Duodenal mucosa (tissue), 2 donors: Measurements from ENCODE around the gene KLF6.

Source experiments
- H3K27ac ChIP-seq: one replicate; pipeline ENCODE4 v1.7.0; 2013; ENCODE audit warnings: low read depth, low read length
- H3K27me3 ChIP-seq, 2 donors: one replicate each; pipeline ENCODE4 v1.7.0; 2013; ENCODE audit warnings: low read length in 2 of 2, control low read depth in 1 of 2; ENCODE audit not compliant: insufficient read depth in 2 of 2, control insufficient read depth in 1 of 2
- H3K36me3 ChIP-seq, 2 donors: one replicate each; pipeline ENCODE4 v1.7.0; 2013; ENCODE audit warnings: low read length in 2 of 2, control low read depth in 1 of 2; ENCODE audit not compliant: insufficient read depth in 2 of 2, control insufficient read depth in 1 of 2
- H3K4me1 ChIP-seq, 2 donors: one replicate each; pipeline ENCODE4 v1.7.0; 2013; ENCODE audit warnings: low read length in 2 of 2, control low read depth in 1 of 2; ENCODE audit not compliant: insufficient read depth in 2 of 2, control insufficient read depth in 1 of 2
- H3K4me3 ChIP-seq, 2 donors: one replicate each; pipeline ENCODE4 v1.7.0; 2013; ENCODE audit warnings: low read length in 2 of 2, low read depth in 1 of 2
- H3K9ac ChIP-seq, 2 donors: one replicate each; pipeline ENCODE4 v1.7.0; 2013; ENCODE audit warnings: low read length in 2 of 2, low read depth in 1 of 2
- H3K9me3 ChIP-seq, 2 donors: one replicate each; pipeline ENCODE4 v1.7.0; 2013; ENCODE audit warnings: low read length in 2 of 2, control low read depth in 1 of 2; ENCODE audit not compliant: control insufficient read depth in 1 of 2

Gene KLF6

DNA sequence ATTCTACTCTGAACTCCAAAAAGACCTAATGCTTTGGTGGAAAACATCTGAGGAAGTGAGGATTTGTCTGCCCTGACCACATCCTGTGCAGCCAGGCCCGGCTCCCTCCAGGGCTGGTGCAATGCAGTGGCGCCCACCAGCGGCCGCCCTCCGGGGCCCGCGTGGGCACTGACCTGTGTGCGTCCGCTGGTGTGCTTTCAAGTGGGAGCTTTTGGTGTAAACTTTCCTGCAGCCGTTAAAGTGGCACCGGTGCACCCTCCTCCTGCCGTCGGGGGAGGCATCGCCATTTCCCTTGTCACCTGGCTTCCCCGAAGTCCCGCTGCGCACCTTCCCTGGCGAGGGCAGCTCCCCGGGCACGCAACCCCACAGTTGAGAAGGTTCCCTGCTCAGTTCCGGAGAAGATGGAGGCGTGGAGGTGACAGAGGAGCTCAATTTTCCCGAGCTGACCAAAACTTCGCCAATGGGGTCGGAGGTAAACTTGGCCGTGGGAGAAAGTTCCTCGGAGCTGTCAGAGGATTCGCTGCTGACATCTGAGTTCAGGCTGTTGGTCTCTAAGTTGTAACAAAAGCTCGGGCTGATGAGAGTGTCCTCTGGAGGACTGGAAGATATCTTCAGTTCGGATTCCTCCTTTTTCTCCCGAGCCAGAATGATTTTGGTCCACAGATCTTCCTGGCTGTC lies 3.4 kb downstream of the KLF6 start:
- Histone ChIP-seq H3K4me3 (peak overlapping the region; percentile 78 to 94), H3K4me1 (peaks cover 40 to 59% of the 10 kb centered on the region in 2 donors), H3K27ac (peak overlapping the region; percentile 100), H3K36me3 (peaks cover 50 to 52% of the 10 kb centered on the region in 2 donors), H3K27me3 (no peaks in the 10 kb centered on the region), H3K9me3 (no peaks in the 10 kb centered on the region), H3K9ac (peak overlapping the region; percentile 89 to 100)

DNA sequence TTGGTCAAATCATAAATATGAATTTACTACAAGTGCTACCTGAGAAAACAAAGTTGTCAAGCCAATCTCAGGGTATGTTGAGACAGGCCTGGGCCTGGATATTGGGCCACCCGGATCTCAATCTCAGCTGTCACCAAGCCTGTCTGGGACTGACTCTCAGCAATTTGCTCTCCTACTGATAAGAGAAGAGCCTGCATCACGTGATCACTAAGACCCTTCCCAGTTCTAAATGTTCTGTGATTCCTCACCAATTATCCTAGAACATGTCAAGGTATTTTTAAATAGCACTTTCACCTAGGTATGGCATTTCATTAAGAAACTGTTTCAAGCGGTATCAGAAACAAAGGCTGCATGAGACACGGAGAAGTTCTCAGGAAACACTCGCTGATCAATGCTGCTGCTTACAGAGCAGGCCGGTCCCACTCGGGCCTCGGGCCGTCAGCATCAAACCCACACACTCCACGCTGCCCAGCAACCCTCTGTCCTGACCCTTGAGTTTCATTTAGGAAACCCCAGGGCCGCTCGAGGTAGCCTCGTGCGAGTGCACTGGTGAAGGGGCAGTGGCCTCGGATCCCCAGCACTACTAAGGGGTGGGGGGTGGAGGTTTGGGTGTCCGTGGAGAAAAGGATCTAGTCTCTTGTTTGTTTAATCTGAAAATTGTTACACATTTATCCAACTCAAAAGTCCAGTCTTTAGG lies 4.1 kb downstream of the KLF6 start:
- peaks cover 55 to 57% of the 10 kb centered on the region in 2 donors for H3K36me3 ChIP-seq
- peak overlapping the region; percentile 100 for H3K27ac ChIP-seq
- H3K9me3 ChIP-seq, result no peaks in the 10 kb centered on the region
- H3K4me3 ChIP-seq, result peak overlapping the region; percentile 78 to 94
- no peaks in the 10 kb centered on the region for H3K27me3 ChIP-seq
- H3K4me1 ChIP-seq, result peaks cover 40 to 58% of the 10 kb centered on the region in 2 donors
- H3K9ac ChIP-seq, result peak overlapping the region; percentile 89 to 100

DNA sequence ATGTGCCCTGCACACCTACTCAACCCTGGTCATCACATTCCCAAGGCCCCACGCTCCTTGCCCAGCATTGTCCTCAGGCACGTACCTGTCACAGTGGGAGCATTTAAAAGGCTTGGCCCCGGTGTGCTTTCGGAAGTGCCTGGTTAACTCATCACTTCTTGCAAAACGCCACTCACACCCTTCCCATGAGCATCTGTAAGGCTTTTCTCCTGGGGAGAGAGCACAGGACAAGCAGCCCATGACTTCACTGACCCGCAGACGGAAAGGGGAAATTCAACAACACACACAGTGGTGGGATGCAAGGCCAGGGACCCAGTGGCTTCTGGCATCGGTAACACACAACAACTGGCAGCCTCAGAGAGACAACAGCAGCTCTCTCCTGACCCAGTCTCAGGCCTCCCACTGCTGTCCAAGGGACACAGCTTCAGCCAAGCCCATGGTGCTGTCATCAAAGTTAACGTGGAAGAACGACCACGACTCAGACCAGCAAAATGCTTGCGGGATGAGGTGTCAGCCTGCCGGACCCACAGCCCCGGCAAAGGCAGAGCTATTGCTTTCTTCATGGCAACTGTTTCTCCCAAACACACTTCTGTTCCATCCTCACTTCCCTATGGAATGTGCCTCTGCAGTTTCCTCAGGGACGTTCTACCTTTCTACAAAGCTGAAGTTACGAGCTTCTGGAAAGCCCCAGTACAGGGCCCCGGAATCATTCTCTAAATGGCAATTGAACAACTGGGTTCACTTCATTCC lies 4.8 kb downstream of the KLF6 start:
- Histone ChIP-seq H3K9ac (peak overlapping the region; percentile 89 to 100), H3K36me3 (peaks cover 60 to 64% of the 10 kb centered on the region in 2 donors), H3K4me1 (peaks cover 40 to 65% of the 10 kb centered on the region in 2 donors), H3K27ac (peak overlapping the region; percentile 100), H3K4me3 (peak overlapping the region; percentile 78 to 94), H3K27me3 (no peaks in the 10 kb centered on the region), H3K9me3 (no peaks in the 10 kb centered on the region)

GRCh38 chr10:3779158-3779741 lies 5.8 kb downstream of the KLF6 start:
- H3K4me3 ChIP-seq, result peak overlapping the region in 1 of 2 donors; percentile 94
- peaks cover 63 to 72% of the 10 kb centered on the region in 2 donors for H3K36me3 ChIP-seq
- peak overlapping the region; percentile 89 to 100 for H3K9ac ChIP-seq
- H3K27ac ChIP-seq, result peak overlapping the region; percentile 46
- H3K9me3 ChIP-seq, result no peaks in the 10 kb centered on the region
- H3K4me1 ChIP-seq, result peaks cover 40 to 65% of the 10 kb centered on the region in 2 donors
- no peaks in the 10 kb centered on the region for H3K27me3 ChIP-seq

DNA sequence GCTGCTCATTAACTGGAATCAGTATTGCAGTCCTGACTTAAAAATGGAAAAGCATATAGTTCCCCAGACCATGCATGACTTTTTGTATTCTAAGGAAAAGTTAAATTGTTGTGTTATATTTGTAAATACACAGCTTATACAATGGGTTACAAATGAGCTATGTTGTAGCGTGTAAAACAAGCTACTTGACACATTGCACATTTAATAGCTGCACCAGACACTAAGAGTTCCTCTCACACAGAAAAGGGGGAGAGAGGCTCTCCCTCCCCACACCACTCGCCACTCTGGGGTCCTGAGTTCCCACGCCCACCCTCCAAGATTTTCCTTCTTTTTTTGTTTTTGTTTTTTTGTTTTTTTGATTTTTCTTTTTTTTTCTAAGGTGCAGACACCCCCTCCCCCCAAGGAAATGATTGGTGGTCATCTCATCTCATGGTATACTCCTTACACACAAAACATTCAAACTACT lies 6.3 kb downstream of the KLF6 start:
- Histone ChIP-seq H3K9me3 (no peaks in the 10 kb centered on the region), H3K36me3 (peaks cover 63 to 73% of the 10 kb centered on the region in 2 donors), H3K4me1 (peaks cover 40 to 65% of the 10 kb centered on the region in 2 donors), H3K27ac (peak overlapping the region; percentile 46), H3K9ac (peak overlapping the region in 1 of 2 donors; percentile 28), H3K27me3 (no peaks in the 10 kb centered on the region), H3K4me3 (peak overlapping the region in 1 of 2 donors; percentile 94)

- Histone ChIP-seq H3K27ac (peak overlapping the region; percentile 17), H3K9ac (peak overlapping the region in 1 of 2 donors; percentile 28), H3K27me3 (no peaks in the 10 kb centered on the region), H3K36me3 (peaks cover 63 to 73% of the 10 kb centered on the region in 2 donors), H3K4me1 (peaks cover 40 to 65% of the 10 kb centered on the region in 2 donors), H3K9me3 (no peaks in the 10 kb centered on the region), H3K4me3 (no peak overlapping the region)
These were observed 6.9 kb downstream of the KLF6 start for GRCh38 chr10:3777981-3778691.

GRCh38 chr10:3776796-3777571 lies 8.0 kb downstream of the KLF6 start:
- Histone ChIP-seq H3K9ac (no peak overlapping the region), H3K4me1 (peaks cover 38 to 63% of the 10 kb centered on the region in 2 donors), H3K27ac (peak overlapping the region; percentile 35)

GRCh38 chr10:3775696-3776551 lies 9.1 kb downstream of the KLF6 start:
- peaks cover 45 to 62% of the 10 kb centered on the region in 2 donors for H3K36me3 ChIP-seq

More at GRCh38 chr10:3776796-3777571, 8.0 kb downstream of the KLF6 start:
- Histone ChIP-seq H3K4me3 (no peak overlapping the region), H3K27me3 (no peaks in the 10 kb centered on the region), H3K9me3 (no peaks in the 10 kb centered on the region), H3K36me3 (peaks cover 55 to 73% of the 10 kb centered on the region in 2 donors)

More at GRCh38 chr10:3775696-3776551, 9.1 kb downstream of the KLF6 start:
- Histone ChIP-seq H3K4me3 (peak overlapping the region in 1 of 2 donors; percentile 7), H3K4me1 (peaks cover 28 to 53% of the 10 kb centered on the region in 2 donors), H3K27me3 (no peaks in the 10 kb centered on the region), H3K9me3 (no peaks in the 10 kb centered on the region), H3K9ac (no peak overlapping the region), H3K27ac (peak overlapping the region; percentile 37)
